Measurements from ENCODE around the gene GRIN2A.

GRIN2A gene

GRCh38 chr16:9736547-9736946, 445.7 kb downstream of the GRIN2A start:
- DNase-seq, result no peak

- no peak for DNase-seq
Measured at GRCh38 chr16:9723136-9723535, 459.1 kb downstream of the GRIN2A start.

- no peak for DNase-seq
Measured at GRCh38 chr16:9713907-9714306, 468.3 kb downstream of the GRIN2A start.

GRCh38 chr16:9713156-9713555, 469.1 kb downstream of the GRIN2A start:
- DNase-seq, result no peak

DNA sequence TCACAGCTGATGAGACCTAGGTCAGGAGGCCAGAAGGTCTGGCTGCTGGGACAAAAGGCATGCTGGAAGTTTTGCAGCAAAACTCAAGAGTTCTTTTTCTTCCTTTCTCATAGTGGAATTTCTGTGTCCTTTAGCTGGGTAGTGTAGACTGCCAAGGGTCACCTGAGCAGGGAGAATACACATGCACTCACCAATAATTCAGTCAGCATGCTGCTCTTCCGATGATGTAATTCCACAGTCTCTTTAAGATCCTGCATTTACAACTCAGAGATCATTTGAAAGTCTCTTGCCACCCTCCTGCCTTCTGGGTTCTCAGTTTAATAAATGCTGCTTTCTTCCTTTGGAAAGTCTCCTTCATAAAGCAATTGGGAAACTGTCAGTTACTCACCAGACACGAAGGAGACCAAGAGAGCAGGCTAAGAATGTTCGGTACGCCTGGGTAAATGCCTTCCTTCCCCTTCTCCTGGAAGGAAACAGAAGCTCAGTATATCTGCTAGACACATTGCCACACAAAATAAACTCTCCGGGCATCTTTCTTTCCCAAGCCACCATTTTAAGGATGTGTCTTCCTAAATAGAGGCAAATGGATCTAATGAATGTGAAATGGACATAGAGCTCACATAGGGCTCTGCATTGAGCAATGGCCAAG, 473.1 kb downstream of the GRIN2A start:
- DNase-seq, result no peak

DNA sequence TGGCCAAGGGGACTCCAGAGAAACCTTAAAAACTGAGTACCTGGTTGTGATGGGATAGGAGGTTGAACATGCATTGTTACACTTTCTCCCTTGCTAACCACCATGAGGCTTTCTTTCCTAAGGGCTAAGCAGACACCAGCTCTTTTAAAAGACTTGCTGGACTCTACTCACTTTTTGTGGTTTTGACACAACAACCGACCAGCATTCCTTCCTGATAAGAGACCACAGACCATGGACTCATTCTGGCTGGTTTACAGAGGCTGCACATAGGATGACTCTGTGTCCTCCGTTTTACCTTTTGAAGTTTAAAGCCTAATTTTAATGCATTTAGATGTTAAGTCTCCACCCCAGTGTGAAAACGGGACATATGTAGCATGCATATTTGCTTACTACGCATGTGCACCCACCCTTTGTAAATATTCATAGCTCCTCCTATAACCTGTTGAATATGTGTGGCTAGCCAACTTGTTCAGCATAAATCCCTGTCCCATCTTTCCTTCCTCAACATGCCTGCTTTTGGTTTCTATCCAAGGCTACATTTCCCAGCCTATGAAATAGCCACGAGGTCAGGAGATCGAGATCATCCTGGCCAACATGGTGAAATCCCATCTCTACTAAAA, 475.9 kb downstream of the GRIN2A start:
- DNase-seq, result no peak

- DNase-seq, result no peak
Measured at GRCh38 chr16:9703731-9704130, 478.5 kb downstream of the GRIN2A start.
